HepG2 (cell line): ENCODE measurements around the gene DEFB131B. TPM values are rescaled to one million over a fixed set of nuclear protein-coding genes. Genes with fewer than 3 reads are reported as not detected.

Source experiments
- CEBPZ ChIP-seq: IDR thresholded peaks from 2 replicates; pipeline ENCODE4 v1.6.1; 2012; ENCODE audit warnings: low read length, improper control_type of control experiment
- CENPX ChIP-seq: sonication (generic); formaldehyde crosslinking; IDR thresholded peaks from 2 replicates; pipeline ENCODE4 v1.9.0; 2021; ENCODE audit warnings: mild to moderate bottlenecking, missing genetic modification reagents, moderate library complexity
- GATAD1 ChIP-seq: IDR thresholded peaks from 2 replicates; pipeline ENCODE4 v1.6.1; 2016; ENCODE audit warnings: missing genetic modification reagents, missing compliant biosample characterization
- GZF1 ChIP-seq: sonication (generic); formaldehyde crosslinking; IDR thresholded peaks from 2 replicates; pipeline ENCODE4 v1.5.1; 2020; ENCODE audit warnings: mild to moderate bottlenecking, missing genetic modification reagents
- HDAC2 ChIP-seq: sonication (generic); formaldehyde crosslinking; IDR thresholded peaks from 2 replicates; pipeline ENCODE4 v1.4.0; 2020; ENCODE audit warnings: missing genetic modification reagents
- KLF16 ChIP-seq, 2 experiments: sonication (generic) in 1 of 2; formaldehyde crosslinking in 1 of 2; IDR thresholded peaks; 2 replicates each; pipeline versions ENCODE4 v1.6.1 to v1.8.0; 2016 to 2023; ENCODE audit warnings: missing genetic modification reagents in 2 of 2, missing compliant biosample characterization in 1 of 2
- MTF2 ChIP-seq: sonication (generic); formaldehyde crosslinking; IDR thresholded peaks from 2 replicates; pipeline ENCODE4 v1.5.0; 2020; ENCODE audit warnings: missing genetic modification reagents, borderline replicate concordance
- PREB ChIP-seq: sonication (generic); formaldehyde crosslinking; IDR thresholded peaks from 2 replicates; pipeline ENCODE4 v1.4.0; 2020; ENCODE audit warnings: missing genetic modification reagents
- RCOR2 ChIP-seq: IDR thresholded peaks from 2 replicates; pipeline ENCODE4 v1.6.1; 2016; ENCODE audit warnings: missing biosample characterization, missing genetic modification reagents
- ZNF253 ChIP-seq: sonication (generic); formaldehyde crosslinking; IDR thresholded peaks from 2 replicates; pipeline ENCODE4 v1.8.0; 2022; ENCODE audit warnings: mild to moderate bottlenecking, missing genetic modification reagents, borderline replicate concordance
- ZNF484 ChIP-seq: sonication (generic); formaldehyde crosslinking; IDR thresholded peaks from 2 replicates; pipeline ENCODE4 v1.5.1; 2020; ENCODE audit warnings: mild to moderate bottlenecking, low read depth, missing genetic modification reagents, borderline replicate concordance
- ZNF605 ChIP-seq: sonication (generic); formaldehyde crosslinking; IDR thresholded peaks from 2 replicates; pipeline ENCODE4 v1.8.0; 2022; ENCODE audit warnings: mild to moderate bottlenecking, missing genetic modification reagents
- ZNF746 ChIP-seq: sonication (generic); formaldehyde crosslinking; IDR thresholded peaks from 2 replicates; pipeline ENCODE4 v1.8.0; 2022; ENCODE audit warnings: mild to moderate bottlenecking, missing genetic modification reagents
- ZNF850 ChIP-seq: sonication (generic); formaldehyde crosslinking; conservative IDR thresholded peaks from 2 replicates; pipeline ENCODE4 v1.9.0; 2021; ENCODE audit warnings: mild to moderate bottlenecking, missing genetic modification reagents
- ZSCAN20 ChIP-seq: sonication (generic); formaldehyde crosslinking; IDR thresholded peaks from 2 replicates; pipeline ENCODE4 v1.4.0; 2020; ENCODE audit warnings: missing genetic modification reagents, mild to moderate bottlenecking, borderline replicate concordance
- polyA plus RNA-seq, 8 experiments: library from polyadenylated mRNA; depleted of rRNA in 3 of 8; stranded (reverse) in 7 of 8; unstranded in 1 of 8; fragments of >200 nt; fragmentation: Illumina TruSeq in 4 of 8; extraction: Trizol in 4 of 8; gene quantifications; 2 replicates each; pipeline versions ENCODE4 v1.2.1 to v1.2.3, GENCODE V29; 2011 to 2016; ENCODE audit warnings: low read depth in 4 of 8, missing spikeins in 1 of 8, mixed read lengths in 1 of 8; ENCODE audit not compliant: insufficient read depth in 1 of 8
- total RNA-seq, 5 experiments: library from RNA; depleted of rRNA; stranded (reverse); fragments of >200 nt; fragmentation: Illumina TruSeq; extraction: Trizol; gene quantifications; 2 replicates each; pipeline ENCODE4 v1.2.3, GENCODE V29; 2016; ENCODE audit warnings: low read depth in 1 of 5
- TF ChIP-seq, protein P1 (sequence below): sonication (generic); formaldehyde crosslinking; IDR thresholded peaks from 2 replicates; pipeline ENCODE4 v1.5.0; 2020; ENCODE audit warnings: missing genetic modification reagents
- TF ChIP-seq, protein P2 (sequence below): sonication (generic); formaldehyde crosslinking; IDR thresholded peaks from 2 replicates; pipeline ENCODE4 v1.5.0; 2020; ENCODE audit warnings: missing genetic modification reagents, mild to moderate bottlenecking, borderline replicate concordance
- TF ChIP-seq, protein P3 (sequence below): sonication (generic); formaldehyde crosslinking; IDR thresholded peaks from 2 replicates; pipeline ENCODE4 v1.4.0; 2020; ENCODE audit warnings: missing genetic modification reagents

The DEFB131B gene
- total and polyA plus RNA-seq, 2 of the 13 experiments (the other 11 are each of a cell fraction or from before 2014, with no cell fraction given): not detected

DNA sequence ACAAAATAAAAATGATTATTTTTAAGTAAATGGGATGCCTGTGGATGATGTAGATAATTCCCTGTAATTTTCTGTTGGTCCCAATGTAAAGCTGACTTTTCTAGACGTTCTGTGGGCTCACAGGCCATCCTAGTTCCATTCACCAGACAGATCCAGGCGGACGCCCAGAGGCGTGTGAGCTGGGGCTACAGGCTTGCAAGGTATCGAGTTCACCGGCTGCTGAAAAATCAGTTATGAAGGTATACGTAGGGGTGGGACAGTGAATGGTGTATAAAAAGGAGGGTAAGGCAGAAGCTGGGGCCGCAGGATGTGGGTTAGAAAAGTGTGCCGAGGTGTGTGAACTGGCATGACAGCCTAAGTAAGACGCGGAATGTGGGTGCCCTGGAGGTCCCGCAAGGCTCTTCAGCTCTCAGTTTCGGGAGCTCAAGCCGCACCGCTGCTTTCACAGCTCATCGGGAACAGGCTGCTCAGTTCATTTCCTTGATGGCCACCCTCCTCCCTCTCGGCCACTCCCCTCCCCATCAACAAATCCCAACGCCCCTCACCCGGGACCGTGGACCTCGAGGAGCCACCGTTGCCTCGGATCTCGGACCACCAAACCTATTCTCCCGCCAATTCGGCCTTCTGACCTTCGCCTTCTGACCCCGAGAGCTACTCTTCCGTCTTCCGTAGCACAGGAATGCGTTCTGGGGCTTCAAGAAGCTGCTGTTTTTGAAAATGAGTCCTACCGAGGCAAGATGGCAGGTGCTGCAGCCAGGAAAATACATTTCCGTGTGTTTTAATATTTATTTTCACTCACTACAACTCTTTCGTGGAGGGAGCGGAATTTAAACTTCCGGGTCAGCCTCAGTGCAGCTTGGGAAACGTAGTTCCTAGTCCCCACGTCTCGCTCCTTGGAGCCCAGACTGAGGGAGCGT, 49.8 kb downstream of the DEFB131B start, which contains the start of gene XNDC1N (continued):
- TF ChIP-seq, protein P1, sequence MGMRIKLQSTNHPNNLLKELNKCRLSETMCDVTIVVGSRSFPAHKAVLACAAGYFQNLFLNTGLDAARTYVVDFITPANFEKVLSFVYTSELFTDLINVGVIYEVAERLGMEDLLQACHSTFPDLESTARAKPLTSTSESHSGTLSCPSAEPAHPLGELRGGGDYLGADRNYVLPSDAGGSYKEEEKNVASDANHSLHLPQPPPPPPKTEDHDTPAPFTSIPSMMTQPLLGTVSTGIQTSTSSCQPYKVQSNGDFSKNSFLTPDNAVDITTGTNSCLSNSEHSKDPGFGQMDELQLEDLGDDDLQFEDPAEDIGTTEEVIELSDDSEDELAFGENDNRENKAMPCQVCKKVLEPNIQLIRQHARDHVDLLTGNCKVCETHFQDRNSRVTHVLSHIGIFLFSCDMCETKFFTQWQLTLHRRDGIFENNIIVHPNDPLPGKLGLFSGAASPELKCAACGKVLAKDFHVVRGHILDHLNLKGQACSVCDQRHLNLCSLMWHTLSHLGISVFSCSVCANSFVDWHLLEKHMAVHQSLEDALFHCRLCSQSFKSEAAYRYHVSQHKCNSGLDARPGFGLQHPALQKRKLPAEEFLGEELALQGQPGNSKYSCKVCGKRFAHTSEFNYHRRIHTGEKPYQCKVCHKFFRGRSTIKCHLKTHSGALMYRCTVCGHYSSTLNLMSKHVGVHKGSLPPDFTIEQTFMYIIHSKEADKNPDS (CRISPR knock-in tag): no peak
- no peak for TF ChIP-seq ZNF253 (CRISPR knock-in tag)
- no peak for TF ChIP-seq CENPX (CRISPR knock-in tag)
- 0 out of 2 replicates have a peak, but pooled peaks have one; percentile 34 for TF ChIP-seq GZF1 (CRISPR knock-in tag)
- TF ChIP-seq PREB (CRISPR knock-in tag): no peak
- TF ChIP-seq, protein P2, sequence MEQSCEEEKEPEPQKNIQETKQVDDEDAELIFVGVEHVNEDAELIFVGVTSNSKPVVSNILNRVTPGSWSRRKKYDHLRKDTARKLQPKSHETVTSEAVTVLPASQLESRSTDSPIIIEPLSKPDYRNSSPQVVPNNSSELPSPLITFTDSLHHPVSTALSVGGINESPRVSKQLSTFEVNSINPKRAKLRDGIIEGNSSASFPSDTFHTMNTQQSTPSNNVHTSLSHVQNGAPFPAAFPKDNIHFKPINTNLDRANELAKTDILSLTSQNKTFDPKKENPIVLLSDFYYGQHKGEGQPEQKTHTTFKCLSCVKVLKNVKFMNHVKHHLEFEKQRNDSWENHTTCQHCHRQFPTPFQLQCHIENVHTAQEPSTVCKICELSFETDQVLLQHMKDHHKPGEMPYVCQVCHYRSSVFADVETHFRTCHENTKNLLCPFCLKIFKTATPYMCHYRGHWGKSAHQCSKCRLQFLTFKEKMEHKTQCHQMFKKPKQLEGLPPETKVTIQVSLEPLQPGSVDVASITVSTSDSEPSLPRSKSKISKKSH: 0 out of 2 replicates have a peak, but pooled peaks have one; percentile 68
- TF ChIP-seq CEBPZ: no peak
- TF ChIP-seq ZNF484: no peak
- no peak; a peak in 1 of 4 replicates for TF ChIP-seq KLF16 (CRISPR knock-in tag; IDR thresholded peaks at IDR 0.05)
- no peak; the same call in 1 of the 2 replicates for TF ChIP-seq HDAC2
- TF ChIP-seq MTF2 (CRISPR knock-in tag): no peak
- 0 out of 2 replicates have a peak, but pooled peaks have one; percentile 33 for TF ChIP-seq ZSCAN20 (CRISPR knock-in tag)
- TF ChIP-seq, protein P3, sequence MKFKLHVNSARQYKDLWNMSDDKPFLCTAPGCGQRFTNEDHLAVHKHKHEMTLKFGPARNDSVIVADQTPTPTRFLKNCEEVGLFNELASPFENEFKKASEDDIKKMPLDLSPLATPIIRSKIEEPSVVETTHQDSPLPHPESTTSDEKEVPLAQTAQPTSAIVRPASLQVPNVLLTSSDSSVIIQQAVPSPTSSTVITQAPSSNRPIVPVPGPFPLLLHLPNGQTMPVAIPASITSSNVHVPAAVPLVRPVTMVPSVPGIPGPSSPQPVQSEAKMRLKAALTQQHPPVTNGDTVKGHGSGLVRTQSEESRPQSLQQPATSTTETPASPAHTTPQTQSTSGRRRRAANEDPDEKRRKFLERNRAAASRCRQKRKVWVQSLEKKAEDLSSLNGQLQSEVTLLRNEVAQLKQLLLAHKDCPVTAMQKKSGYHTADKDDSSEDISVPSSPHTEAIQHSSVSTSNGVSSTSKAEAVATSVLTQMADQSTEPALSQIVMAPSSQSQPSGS (CRISPR knock-in tag): no peak
- TF ChIP-seq GATAD1: peak; percentile 74
- TF ChIP-seq RCOR2 (CRISPR knock-in tag): no peak
- no peak for TF ChIP-seq ZNF605 (CRISPR knock-in tag)
- no peak for TF ChIP-seq ZNF850 (CRISPR knock-in tag)
- TF ChIP-seq ZNF746 (CRISPR knock-in tag): peak; percentile 20; the same call in 1 of the 2 replicates
